Activated naive CD8-positive, alpha-beta T cell treated with anti-CD3 and anti-CD28 coated beads for 36 hours (primary cell): ENCODE measurements around the gene RRP1B. TPM values are rescaled to one million over a fixed set of nuclear protein-coding genes. Genes with fewer than 3 reads are reported as not detected.
A peak's percentile ranks its signal among the peaks of the same experiment; 100 is the strongest.
"Not testable (repeated sequence)": the region's sequence is repeated elsewhere in the genome, so short reads cannot be mapped to it uniquely, and the experiment has no call there.

Source experiments
- DNase-seq: peaks from one replicate; pipeline ENCODE4 v3.0.0; 2021
- H3K27ac Mint-ChIP-seq: one replicate; pipeline ENCODE4 v1.8.0; 2022; ENCODE audit warnings: mild to moderate bottlenecking, moderate library complexity, mixed read lengths
- H3K27me3 Mint-ChIP-seq: one replicate; pipeline ENCODE4 v1.8.0; 2022; ENCODE audit warnings: mild to moderate bottlenecking, mixed read lengths
- H3K36me3 Mint-ChIP-seq: one replicate; pipeline ENCODE4 v1.8.0; 2021; ENCODE audit warnings: mild to moderate bottlenecking, mixed read lengths
- H3K4me1 Mint-ChIP-seq: one replicate; pipeline ENCODE4 v1.8.0; 2021; ENCODE audit warnings: mixed read lengths
- H3K4me3 Mint-ChIP-seq: one replicate; pipeline ENCODE4 v1.8.0; 2022; ENCODE audit warnings: mild to moderate bottlenecking, moderate library complexity, mixed read lengths
- H3K9me3 Mint-ChIP-seq: one replicate; pipeline ENCODE4 v1.8.0; 2022; ENCODE audit warnings: mixed read lengths
- total RNA-seq, 2 experiments: library from RNA; stranded (reverse); gene quantifications; one replicate each; pipeline ENCODE4 v1.2.3, GENCODE V29; 2021

RRP1B gene
- total RNA-seq, 2 experiments from 2014 or later = 105 to 108 TPM

DNA sequence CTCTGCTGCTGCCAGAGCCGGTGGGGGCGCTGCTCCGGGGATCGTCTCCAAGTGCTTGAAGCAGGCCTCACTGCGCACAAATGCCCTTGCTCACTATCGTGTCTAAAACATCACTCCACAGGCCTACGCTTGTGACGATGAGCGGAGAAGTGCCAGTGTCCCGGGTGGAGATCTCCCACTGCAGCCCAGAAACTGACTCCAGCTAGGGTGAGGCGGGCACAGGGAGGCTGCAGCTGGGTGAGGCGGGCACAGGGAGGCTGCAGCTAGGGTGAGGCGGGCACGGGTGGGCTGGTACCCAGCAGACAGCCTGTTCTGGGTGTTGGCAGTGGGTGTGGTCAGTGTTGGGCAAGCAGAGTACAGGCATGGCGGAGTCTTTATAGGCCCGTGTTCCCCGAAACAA, 36.9 kb downstream of the RRP1B start:
- H3K4me1 Mint-ChIP-seq = peaks cover 11% of the 10 kb centered on the region
- H3K27ac Mint-ChIP-seq = no peak overlapping the region
- peaks cover 48% of the 10 kb centered on the region for H3K36me3 Mint-ChIP-seq
- H3K4me3 Mint-ChIP-seq = no peak overlapping the region
- no peak for DNase-seq
- H3K27me3 Mint-ChIP-seq = no peaks in the 10 kb centered on the region
- H3K9me3 Mint-ChIP-seq = peaks cover 1% of the 10 kb centered on the region

DNA sequence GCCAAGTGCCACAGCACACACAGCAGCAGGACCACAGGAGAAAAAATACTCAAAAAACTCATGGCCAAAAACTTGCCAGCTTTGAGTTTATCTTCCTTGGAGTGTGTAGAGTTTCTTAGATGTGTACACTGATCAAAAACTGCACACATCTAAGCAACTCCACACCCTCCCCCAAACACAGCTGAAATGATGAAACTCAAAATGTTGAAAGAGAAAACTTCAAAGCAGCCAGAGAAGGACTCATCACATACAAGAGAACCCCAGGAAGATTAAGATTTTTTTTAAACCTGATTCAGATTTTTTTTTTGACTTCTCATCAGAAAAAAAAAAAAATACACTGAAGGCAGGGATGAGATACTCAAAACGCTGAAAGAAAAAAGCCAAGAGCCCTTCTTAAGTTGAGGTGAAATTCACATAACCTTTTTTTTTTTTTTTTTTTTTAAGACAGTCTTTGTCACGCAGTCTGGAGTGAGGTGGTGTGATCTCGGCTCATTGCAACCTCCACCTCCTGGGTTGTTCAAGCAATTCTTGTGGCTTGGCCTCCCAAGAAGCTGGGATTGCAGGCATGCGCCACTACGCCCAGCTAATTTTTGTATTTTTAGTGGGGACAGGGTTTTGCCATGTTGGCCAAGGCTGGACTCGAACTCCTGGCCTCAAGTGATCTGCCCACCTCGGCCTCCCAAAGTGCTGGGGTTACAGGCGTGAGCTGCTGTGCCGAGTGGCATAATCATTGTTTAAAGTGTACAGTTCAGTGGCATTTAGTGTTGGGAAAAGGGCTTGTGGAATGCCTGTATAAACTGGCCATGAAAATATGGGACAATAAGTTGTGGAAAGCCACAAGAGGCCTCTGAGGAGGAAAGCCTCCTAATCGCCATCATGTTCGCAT, 38.6 kb downstream of the RRP1B start:
- Mint-ChIP-seq H3K36me3 (peaks cover 45% of the 10 kb centered on the region), H3K27ac (no peak overlapping the region), H3K9me3 (peaks cover 1% of the 10 kb centered on the region), H3K27me3 (no peaks in the 10 kb centered on the region), H3K4me1 (peaks cover 18% of the 10 kb centered on the region), H3K4me3 (no peak overlapping the region)
- DNase-seq = no peak

DNA sequence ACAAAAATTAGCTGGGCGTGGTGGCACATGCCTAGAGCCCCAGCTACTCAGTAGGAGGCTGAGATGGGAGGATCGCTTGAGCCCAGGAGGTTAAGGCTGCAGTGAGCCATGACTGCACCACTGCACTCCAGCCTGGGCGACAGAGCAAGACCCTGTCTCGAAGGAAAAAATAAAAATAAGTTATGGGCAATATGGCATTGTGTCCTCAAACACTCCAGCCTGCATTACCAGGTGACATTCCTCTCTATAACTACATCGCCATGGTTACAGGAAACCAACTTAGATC, 40.1 kb downstream of the RRP1B start:
- H3K27ac Mint-ChIP-seq, H3K4me3 Mint-ChIP-seq, DNase-seq, H3K9me3 Mint-ChIP-seq, H3K27me3 Mint-ChIP-seq: not testable (repeated sequence)
- H3K36me3 Mint-ChIP-seq = peaks cover 37% of the 10 kb centered on the region
- peaks cover 18% of the 10 kb centered on the region for H3K4me1 Mint-ChIP-seq

DNA sequence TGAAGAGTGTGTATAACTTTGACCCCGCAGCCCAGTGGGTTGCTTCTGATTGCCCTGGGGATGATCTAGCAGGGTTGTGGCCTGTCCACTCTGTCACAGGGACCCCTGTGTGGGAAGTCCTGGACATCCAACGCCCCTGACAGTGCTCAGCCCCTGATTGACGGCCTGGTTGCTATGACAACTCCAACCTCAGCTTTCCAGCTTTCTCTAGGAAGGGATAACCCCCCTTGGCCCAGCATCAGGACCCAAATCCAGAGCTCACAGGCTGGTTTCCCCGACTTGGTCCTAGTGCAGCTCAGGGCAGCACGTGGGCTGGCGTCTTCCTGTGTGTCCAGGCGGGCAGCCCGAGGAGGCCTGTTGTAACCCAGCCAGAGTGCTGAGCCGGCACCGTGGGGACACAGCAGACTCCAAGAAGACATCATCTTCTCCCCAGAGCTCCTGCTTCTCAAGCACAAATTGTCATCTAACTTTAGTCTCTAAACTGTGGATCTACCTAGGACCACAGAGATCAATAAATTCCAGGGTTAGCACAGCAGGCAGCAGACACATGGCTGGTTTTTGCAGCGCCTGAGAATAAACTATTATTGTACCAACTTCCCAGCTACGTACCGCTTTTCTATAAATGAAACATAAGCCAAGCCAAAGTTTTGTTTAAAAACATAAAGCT, 40.7 kb downstream of the RRP1B start:
- Mint-ChIP-seq H3K36me3 (peaks cover 35% of the 10 kb centered on the region), H3K27me3 (no peaks in the 10 kb centered on the region), H3K27ac (no peak overlapping the region), H3K4me1 (peaks cover 18% of the 10 kb centered on the region), H3K9me3 (peaks cover 1% of the 10 kb centered on the region), H3K4me3 (no peak overlapping the region)
- DNase-seq = no peak

DNA sequence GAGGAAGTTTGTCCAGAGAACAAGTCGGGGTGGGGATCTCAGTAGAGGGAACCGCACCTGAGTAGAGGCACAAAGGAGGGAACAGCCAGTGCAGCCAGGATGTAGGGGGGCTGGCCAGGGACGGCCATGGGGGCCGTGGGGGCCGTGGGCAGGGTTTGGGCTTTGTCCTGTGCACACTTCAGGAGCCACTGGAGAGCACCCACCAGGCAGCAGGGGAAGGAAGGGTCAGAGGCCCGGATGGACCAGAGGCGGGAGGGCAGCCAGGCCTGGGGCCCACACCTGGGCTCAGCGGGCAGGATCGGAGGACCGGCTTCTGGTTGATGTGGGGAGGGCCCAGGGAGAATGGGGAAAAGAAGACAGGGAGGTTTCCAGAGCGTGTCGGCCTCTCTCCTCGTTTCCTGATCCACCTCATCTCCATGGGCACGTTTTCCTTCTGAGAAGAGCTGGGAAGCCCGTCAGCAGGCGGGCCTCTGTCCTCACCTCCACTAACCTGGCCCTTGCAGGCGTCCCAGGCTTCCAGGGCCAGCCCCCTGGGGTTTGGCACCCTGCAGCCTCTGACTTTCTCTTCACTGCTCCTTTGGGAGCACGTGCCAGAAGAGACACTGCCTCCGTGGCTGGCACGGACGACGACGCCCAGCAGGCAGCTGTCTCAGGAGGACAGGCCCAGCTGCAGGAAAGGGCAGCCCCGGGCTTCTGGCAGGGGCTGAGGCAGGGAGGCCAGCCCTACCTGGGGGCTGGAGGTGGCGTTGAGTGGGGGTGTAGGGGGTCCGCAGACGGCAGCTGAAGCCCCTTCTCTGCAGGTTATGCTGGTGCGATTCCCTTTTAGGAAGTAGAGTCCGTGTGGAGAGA, 42.8 kb downstream of the RRP1B start:
- H3K4me3 Mint-ChIP-seq = no peak overlapping the region
- H3K4me1 Mint-ChIP-seq = peaks cover 16% of the 10 kb centered on the region
- peaks cover 1% of the 10 kb centered on the region for H3K9me3 Mint-ChIP-seq
- peaks cover 16% of the 10 kb centered on the region for H3K36me3 Mint-ChIP-seq
- no peak for DNase-seq
- H3K27ac Mint-ChIP-seq = no peak overlapping the region
- H3K27me3 Mint-ChIP-seq = no peaks in the 10 kb centered on the region

DNA sequence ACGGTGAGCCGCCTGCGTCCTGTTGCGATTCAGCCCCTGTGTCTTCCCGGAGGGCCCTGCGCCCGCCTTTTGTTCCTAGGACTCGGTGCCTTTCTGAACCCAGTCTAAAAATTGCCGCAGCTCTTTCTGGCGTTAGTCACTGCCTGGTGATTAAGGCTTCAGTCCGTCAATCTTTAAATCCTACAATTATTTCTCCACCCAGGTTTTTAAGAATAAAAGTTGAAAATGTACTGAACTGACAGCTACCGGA, 43.4 kb downstream of the RRP1B start:
- Mint-ChIP-seq H3K27ac (no peak overlapping the region), H3K4me3 (peak overlapping the region; percentile 40)
- DNase-seq = no peak

DNA sequence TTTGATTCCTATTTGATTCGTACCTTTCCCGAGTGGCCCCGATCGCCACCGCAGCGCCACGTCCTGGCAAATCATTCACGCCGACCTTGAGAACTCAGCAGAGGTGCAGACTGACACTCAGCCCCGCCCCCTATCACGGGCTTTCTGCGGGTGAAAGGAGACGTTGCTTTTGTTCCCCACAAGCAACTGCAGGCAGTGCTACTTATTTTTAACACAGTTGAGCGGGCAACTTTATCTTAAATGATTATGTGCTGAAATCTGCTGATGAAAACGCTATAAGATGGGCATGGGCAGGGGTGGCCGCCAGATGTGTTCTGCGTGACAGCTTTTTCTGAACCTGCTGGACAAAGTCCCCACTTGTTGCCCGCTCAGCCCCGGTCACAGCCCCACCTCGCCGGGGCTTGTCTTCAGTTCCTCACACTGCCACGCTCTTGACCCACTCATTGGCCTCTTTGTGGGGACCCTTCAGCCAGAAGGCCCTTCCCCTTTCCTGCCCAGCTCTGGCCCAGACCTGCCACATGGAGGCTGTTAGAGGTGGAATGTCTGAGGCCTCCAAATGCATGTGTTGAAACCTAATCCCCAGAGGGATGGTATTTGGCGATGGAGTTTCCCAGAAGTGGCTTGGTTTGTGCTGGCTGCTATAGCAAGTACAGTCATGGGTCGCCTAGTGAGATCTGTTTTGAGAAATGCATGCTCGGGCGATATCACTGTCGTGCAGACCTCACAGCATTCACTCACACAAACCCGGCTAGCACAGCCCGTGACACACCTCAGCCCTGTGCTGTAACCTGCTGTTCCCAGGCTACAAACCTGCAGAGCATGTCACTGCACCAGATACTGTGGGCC, 43.9 kb downstream of the RRP1B start:
- peaks cover 12% of the 10 kb centered on the region for H3K4me1 Mint-ChIP-seq
- H3K27me3 Mint-ChIP-seq = no peaks in the 10 kb centered on the region
- H3K9me3 Mint-ChIP-seq = no peaks in the 10 kb centered on the region
- peak; percentile 36 for DNase-seq
- peak overlapping the region; percentile 40 for H3K4me3 Mint-ChIP-seq
- H3K27ac Mint-ChIP-seq = no peak overlapping the region
- peaks cover 7% of the 10 kb centered on the region for H3K36me3 Mint-ChIP-seq

More for the DNA sequence above, 43.4 kb downstream of the RRP1B start:
- Mint-ChIP-seq H3K27me3 (no peaks in the 10 kb centered on the region), H3K4me1 (peaks cover 13% of the 10 kb centered on the region), H3K36me3 (peaks cover 12% of the 10 kb centered on the region), H3K9me3 (peaks cover 1% of the 10 kb centered on the region)

DNA sequence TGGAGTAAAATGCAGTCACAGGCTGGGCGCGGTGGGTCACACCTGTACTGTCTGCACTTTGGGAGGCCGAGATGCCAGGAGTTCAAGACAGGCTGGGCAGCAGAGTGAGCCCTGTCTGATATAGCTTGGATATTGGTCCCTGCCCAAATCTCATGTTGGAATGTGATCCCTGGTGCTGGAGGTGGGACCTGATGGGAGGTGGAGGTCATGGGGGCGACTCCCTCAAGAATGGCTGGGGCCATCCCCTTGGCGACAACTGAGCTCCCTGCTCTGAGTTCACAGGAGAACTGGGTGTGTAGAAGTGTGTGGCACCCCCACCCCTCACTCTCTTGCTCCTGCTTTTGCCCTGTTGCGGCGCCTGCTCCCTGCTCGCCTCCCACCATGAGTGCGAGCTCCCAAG, 48.1 kb downstream of the RRP1B start:
- no peak for DNase-seq
- H3K4me1 Mint-ChIP-seq = peaks cover 5% of the 10 kb centered on the region
- no peaks in the 10 kb centered on the region for H3K27me3 Mint-ChIP-seq
- H3K4me3 Mint-ChIP-seq = no peak overlapping the region
- H3K9me3 Mint-ChIP-seq = no peaks in the 10 kb centered on the region
- H3K36me3 Mint-ChIP-seq = no peaks in the 10 kb centered on the region
- H3K27ac Mint-ChIP-seq = no peak overlapping the region

DNA sequence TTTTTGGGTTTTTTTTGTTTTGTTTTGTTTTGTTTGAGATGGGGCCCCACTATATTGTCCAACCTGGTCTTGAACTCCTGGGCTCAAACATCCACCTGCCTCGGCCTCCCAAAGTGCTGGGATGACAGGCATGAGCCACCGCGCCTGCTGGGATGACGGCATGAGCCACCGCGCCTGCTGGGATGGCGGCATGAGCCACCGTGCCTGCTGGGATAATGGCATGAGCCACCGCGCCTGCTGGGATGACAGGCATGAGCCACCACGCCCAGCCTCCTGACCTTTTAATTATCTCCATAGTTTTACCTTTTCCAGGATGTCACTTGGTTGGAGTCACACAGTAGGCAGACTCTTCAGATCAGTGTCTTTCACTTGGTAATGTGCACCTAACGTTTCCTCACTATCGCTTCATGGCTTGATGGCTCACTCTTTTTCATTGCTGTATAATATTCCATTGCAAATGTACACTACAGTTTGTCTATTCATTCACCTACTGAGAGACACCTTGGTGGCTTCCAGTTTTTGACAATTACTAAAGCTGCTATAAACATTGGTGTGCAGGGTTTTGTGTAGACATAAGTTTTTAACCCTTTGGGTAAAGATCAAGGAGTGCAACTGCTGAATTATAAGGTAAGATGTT, 49.5 kb downstream of the RRP1B start:
- DNase-seq = no peak
- Mint-ChIP-seq H3K36me3 (no peaks in the 10 kb centered on the region), H3K27me3 (no peaks in the 10 kb centered on the region), H3K27ac (no peak overlapping the region), H3K4me1 (no peaks in the 10 kb centered on the region), H3K9me3 (no peaks in the 10 kb centered on the region), H3K4me3 (no peak overlapping the region)

DNA sequence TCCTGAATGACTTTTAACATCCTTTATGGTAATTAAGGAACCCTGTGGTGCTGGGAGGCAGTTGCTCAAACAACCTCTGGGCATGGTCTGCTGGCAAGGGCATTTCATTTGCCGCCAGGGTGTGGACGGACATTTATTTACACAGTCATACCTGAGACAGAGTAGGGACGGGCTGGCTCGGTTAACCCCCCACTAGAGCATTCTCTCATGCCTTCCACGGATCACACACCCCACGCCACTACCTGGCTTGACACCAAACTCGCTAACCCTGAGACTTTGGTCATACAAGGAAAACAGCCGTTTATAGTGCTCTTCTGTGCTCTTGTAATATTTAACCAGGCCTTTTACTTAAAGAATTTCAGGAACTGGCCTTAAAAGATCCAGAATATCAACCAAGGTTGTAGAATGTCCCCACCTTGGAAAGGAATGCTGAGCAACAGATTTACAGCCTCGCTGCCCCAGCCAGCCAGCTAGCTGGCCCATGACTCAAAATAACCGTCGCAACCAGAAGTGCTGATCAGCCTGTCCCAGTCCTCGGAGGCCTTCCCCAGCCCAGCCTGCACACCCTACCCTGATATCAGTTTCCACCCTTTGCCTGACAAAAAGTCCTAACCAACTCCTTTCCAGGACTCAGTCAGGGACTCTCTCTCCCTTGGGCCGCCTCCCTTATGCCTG, 53.0 kb downstream of the RRP1B start:
- H3K4me1 Mint-ChIP-seq = peaks cover 11% of the 10 kb centered on the region
- peaks cover 13% of the 10 kb centered on the region for H3K27me3 Mint-ChIP-seq
- DNase-seq = no peak
- H3K36me3 Mint-ChIP-seq = no peaks in the 10 kb centered on the region
- no peaks in the 10 kb centered on the region for H3K9me3 Mint-ChIP-seq
- no peak overlapping the region for H3K27ac Mint-ChIP-seq
- no peak overlapping the region for H3K4me3 Mint-ChIP-seq

DNA sequence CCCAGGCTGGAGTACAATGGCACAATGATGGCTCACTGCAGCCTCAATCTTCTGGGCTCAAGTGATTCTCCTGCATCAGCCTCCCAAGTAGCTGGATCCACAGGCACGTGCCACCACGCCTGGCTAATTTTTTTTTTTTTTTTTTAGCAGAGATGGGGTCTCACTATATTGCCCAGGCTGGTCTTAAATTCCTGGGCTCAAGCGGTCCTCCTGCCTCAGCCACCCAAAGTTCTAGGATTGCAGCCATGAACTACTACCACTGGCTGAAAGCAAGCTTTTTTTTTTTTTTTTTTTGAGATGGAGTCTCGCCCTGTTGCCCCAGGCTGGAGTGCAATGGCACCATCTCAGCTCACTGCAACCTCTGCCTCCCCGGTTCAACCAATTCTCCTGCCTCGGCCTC, 53.8 kb downstream of the RRP1B start:
- H3K36me3 Mint-ChIP-seq, DNase-seq, H3K27ac Mint-ChIP-seq, H3K9me3 Mint-ChIP-seq, H3K4me3 Mint-ChIP-seq: not testable (repeated sequence)
- H3K27me3 Mint-ChIP-seq = peaks cover 18% of the 10 kb centered on the region
- H3K4me1 Mint-ChIP-seq = peaks cover 13% of the 10 kb centered on the region

DNA sequence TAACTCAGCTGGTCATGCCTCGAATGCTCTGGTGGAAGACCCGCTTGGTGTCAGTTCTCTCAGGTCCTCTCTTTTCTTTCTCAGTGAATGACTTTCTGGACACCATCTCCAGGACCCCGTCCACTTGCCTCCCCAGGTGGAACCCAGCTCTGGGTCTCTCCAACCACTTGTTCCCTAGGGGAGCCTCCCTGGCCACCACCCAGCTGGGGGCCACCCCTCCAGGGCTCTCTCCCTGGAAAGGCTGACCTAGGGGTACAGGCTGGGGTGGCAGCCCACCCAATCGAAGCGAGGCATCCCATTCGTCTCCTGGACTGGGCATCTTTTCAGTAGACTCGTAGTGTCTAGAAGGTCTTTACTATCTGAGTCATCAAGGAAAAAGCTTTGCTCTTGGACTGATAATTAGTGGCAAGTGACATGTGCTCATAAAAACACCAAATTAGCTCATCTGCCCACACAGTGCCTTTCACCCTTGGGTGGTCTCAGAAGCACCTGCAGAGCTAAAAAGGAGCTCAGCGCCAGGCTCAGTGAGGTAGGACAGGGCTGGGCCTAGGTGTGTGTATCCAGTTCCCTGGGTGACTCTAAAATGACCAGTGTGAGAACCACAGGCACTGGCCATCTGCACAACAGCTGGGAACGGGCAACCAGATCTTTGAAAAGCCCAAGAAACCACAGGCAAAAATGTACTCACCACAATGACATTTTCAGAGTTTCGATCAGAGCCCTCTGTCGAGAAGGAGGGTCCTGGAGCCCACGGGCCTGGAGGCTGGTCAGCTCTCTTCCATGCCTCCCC, 57.2 kb downstream of the RRP1B start:
- Mint-ChIP-seq H3K4me3 (no peak overlapping the region), H3K27me3 (peaks cover 18% of the 10 kb centered on the region), H3K27ac (no peak overlapping the region), H3K36me3 (peaks cover 11% of the 10 kb centered on the region), H3K9me3 (no peaks in the 10 kb centered on the region), H3K4me1 (peaks cover 24% of the 10 kb centered on the region)
- DNase-seq = no peak

DNA sequence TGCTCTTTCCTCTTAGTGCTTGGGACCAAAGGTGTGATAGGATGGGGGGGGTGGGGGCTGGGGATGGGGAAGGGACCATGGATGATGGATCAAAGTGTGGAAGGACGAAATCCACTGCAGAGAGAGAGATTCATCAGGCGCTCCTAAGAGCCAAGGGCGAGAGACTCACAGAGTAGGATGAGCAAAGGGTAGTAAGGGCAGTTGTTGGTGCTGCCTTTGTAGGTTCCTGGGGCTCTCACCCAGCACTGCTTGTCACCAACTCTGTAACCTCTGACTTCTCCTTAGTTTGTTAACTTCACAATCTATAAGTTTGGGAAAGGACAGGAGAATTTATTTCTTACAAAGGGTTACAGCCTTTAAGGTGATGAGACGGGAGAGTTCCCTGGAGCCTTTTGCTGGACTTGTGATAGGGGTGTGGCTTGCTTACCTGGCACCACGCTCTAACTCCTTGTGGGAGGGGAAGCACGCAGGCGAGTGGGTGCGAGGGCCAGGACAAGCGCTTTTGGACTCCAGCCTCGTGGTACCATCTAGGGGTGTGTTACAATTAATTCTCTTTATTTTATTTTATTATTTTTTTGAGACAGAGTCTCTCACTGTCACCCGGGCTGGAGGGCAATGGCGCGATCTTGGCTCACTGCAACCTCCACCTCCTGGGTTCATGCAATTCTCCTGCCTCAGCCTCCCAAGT, 58.0 kb downstream of the RRP1B start:
- Mint-ChIP-seq H3K4me1 (peaks cover 27% of the 10 kb centered on the region), H3K27me3 (peaks cover 18% of the 10 kb centered on the region), H3K36me3 (peaks cover 13% of the 10 kb centered on the region), H3K9me3 (no peaks in the 10 kb centered on the region), H3K4me3 (no peak overlapping the region), H3K27ac (no peak overlapping the region)
- DNase-seq = no peak
